Caco-2 (cell line): ENCODE data around the gene VLDLR. TPM values are rescaled to one million over a fixed set of nuclear protein-coding genes. Genes with fewer than 3 reads are reported as not detected.

Experiments
- BruUV-seq: library from RNA; stranded (reverse); fragments of 400-500 nt; replicated peaks from 2 replicates; lab custom pipeline; 2021; lab: Mats Ljungman, UMichigan
- CTCF ChIA-PET: fragments of 300-600 bp; sonication (Branson Sonifier 250); formaldehyde crosslinking; loops from one replicate; lab custom pipeline; 2022; ENCODE audit warnings: antibody characterized with exemption; lab: Charles Lee
- POLR2A ChIA-PET: fragments of 300-600 bp; sonication (Branson Sonifier 250); formaldehyde crosslinking; loops from one replicate; lab custom pipeline; 2022; ENCODE audit warnings: antibody characterized with exemption; lab: Charles Lee
- DNase-seq, 2 experiments: peaks; one replicate each; pipeline versions ENCODE4 v3.0.0 to v3.0.0-alpha.2; 2020 to 2022
- H3K27me3 ChIP-seq: replicated peaks from 2 replicates; pipeline ENCODE4 v1.6.0; 2011; ENCODE audit warnings: low read length; ENCODE audit not compliant: control insufficient read depth, insufficient read depth
- H3K36me3 ChIP-seq: 2 replicates; pipeline ENCODE4 v1.5.1; 2011; ENCODE audit warnings: low read length; ENCODE audit not compliant: control insufficient read depth, insufficient read depth
- H3K4me1 ChIP-seq: fragments of 250-450 bp; sonication (Bioruptor Pico); 2 replicates; pipeline ENCODE4 v1.5.1; 2020; ENCODE audit warnings: mild to moderate bottlenecking
- H3K4me3 ChIP-seq: 2 replicates; pipeline ENCODE4 v1.5.1; 2011; ENCODE audit warnings: low read depth, mild to moderate bottlenecking, control low read depth, low read length
- H3K9me3 ChIP-seq: fragments of 250-450 bp; sonication (Bioruptor Pico); 2 replicates; pipeline ENCODE4 v1.5.1; 2020; ENCODE audit warnings: mild to moderate bottlenecking, moderate library complexity
- H3K27ac Mint-ChIP-seq: one replicate; pipeline ENCODE4 v1.8.0; 2022; ENCODE audit warnings: mixed read lengths; ENCODE audit not compliant: unreplicated experiment
- H3K27me3 Mint-ChIP-seq: one replicate; pipeline ENCODE4 v1.8.0; 2022; ENCODE audit warnings: mixed read lengths; ENCODE audit not compliant: insufficient read depth, unreplicated experiment
- H3K36me3 Mint-ChIP-seq: one replicate; pipeline ENCODE4 v1.8.0; 2022; ENCODE audit warnings: mild to moderate bottlenecking, mixed read lengths; ENCODE audit not compliant: insufficient read depth, unreplicated experiment
- H3K4me1 Mint-ChIP-seq: one replicate; pipeline ENCODE4 v1.8.0; 2022; ENCODE audit warnings: low read depth, mixed read lengths; ENCODE audit not compliant: unreplicated experiment
- H3K4me3 Mint-ChIP-seq: one replicate; pipeline ENCODE4 v1.8.0; 2022; ENCODE audit warnings: mild to moderate bottlenecking, moderate library complexity, mixed read lengths; ENCODE audit not compliant: unreplicated experiment
- H3K9me3 Mint-ChIP-seq: one replicate; pipeline ENCODE4 v1.8.0; 2022; ENCODE audit warnings: mixed read lengths; ENCODE audit not compliant: unreplicated experiment
- CTCF ChIP-seq, 2 experiments: fragments of 200-600 bp in 1 of 2; IDR thresholded peaks; 1 replicate in 1 of 2; 2 replicates in 1 of 2; pipeline versions ENCODE4 v1.5.1 to v1.8.0; 2011 to 2022; ENCODE audit warnings: antibody characterized with exemption in 1 of 2, control low read depth in 1 of 2, inconsistent platforms in 1 of 2, low read depth in 1 of 2, low read length in 1 of 2, mild to moderate bottlenecking in 1 of 2, moderate library complexity in 1 of 2; ENCODE audit not compliant: insufficient read depth in 1 of 2, severe bottlenecking in 1 of 2, unreplicated experiment in 1 of 2
- intact Hi-C: fragments of 100-400 bp; cut with micrococcal nuclease; formaldehyde crosslinking; loops from one replicate; pipeline ENCODE4 v1.10.0; 2022; ENCODE audit not compliant: unreplicated experiment
- total RNA-seq: library from RNA; stranded (reverse); gene quantifications from 2 replicates; pipeline ENCODE4 v1.2.3, GENCODE V29; 2022

VLDLR gene
- total RNA-seq, 1 experiment from 2014 or later = 42.3 TPM

GRCh38 chr9:2645569-2645968 lies 24.0 kb downstream of the VLDLR start:
- Mint-ChIP-seq H3K36me3 (peaks cover 77% of the 10 kb centered on the region), H3K9me3 (no peaks in the 10 kb centered on the region), H3K27ac (no peak overlapping the region), H3K4me3 (no peak overlapping the region), H3K4me1 (peaks cover 2% of the 10 kb centered on the region), H3K27me3 (no peaks in the 10 kb centered on the region)
- no peaks in the 10 kb centered on the region for H3K9me3 ChIP-seq
- ChIA-PET CTCF (no interaction called here), POLR2A (no interaction called here)
- H3K27me3 ChIP-seq = no peaks in the 10 kb centered on the region
- no peak for TF ChIP-seq CTCF (IDR thresholded peaks at IDR 0.05; ENCODE audit: insufficient read depth in 1 of 2, low read depth in 1 of 2, low read length in 1 of 2, severe bottlenecking in 1 of 2, unreplicated experiment in 1 of 2)
- intact Hi-C loops = no loop called here
- H3K4me1 ChIP-seq = peaks cover 4% of the 10 kb centered on the region
- no peaks in the 10 kb centered on the region for H3K36me3 ChIP-seq
- DNase-seq = no peak
- no peak overlapping the region for H3K4me3 ChIP-seq
- no TSS peak for BruUV-seq

- DNase-seq = no peak
- Histone ChIP-seq H3K4me1 (no peaks in the 10 kb centered on the region), H3K9me3 (no peaks in the 10 kb centered on the region), H3K4me3 (no peak overlapping the region), H3K36me3 (no peaks in the 10 kb centered on the region), H3K27me3 (no peaks in the 10 kb centered on the region)
- no peak for TF ChIP-seq CTCF (IDR thresholded peaks at IDR 0.05; ENCODE audit: insufficient read depth in 1 of 2, low read depth in 1 of 2, low read length in 1 of 2, severe bottlenecking in 1 of 2, unreplicated experiment in 1 of 2)
- Mint-ChIP-seq H3K9me3 (no peaks in the 10 kb centered on the region), H3K27me3 (no peaks in the 10 kb centered on the region), H3K4me1 (no peaks in the 10 kb centered on the region), H3K27ac (no peak overlapping the region), H3K36me3 (peaks cover 50% of the 10 kb centered on the region), H3K4me3 (no peak overlapping the region)
- no TSS peak for BruUV-seq
- POLR2A ChIA-PET = no interaction called here
- CTCF ChIA-PET = no interaction called here
- intact Hi-C loops = no loop called here
Observed at GRCh38 chr9:2655411-2655901, 33.9 kb downstream of the VLDLR start.

GRCh38 chr9:2657427-2657826 lies 35.8 kb downstream of the VLDLR start:
- no peak overlapping the region for H3K4me3 Mint-ChIP-seq
- no peak overlapping the region for H3K27ac Mint-ChIP-seq
- no TSS peak for BruUV-seq
- no peaks in the 10 kb centered on the region for H3K4me1 Mint-ChIP-seq
- TF ChIP-seq CTCF (IDR thresholded peaks at IDR 0.05; ENCODE audit: insufficient read depth in 1 of 2, low read depth in 1 of 2, low read length in 1 of 2, severe bottlenecking in 1 of 2, unreplicated experiment in 1 of 2) = no peak
- no peaks in the 10 kb centered on the region for H3K9me3 ChIP-seq
- intact Hi-C loops = no loop called here
- no peaks in the 10 kb centered on the region for H3K36me3 ChIP-seq
- H3K36me3 Mint-ChIP-seq = peaks cover 33% of the 10 kb centered on the region
- POLR2A ChIA-PET = no interaction called here
- no peaks in the 10 kb centered on the region for H3K27me3 Mint-ChIP-seq
- CTCF ChIA-PET = no interaction called here
- no peaks in the 10 kb centered on the region for H3K4me1 ChIP-seq
- H3K27me3 ChIP-seq = no peaks in the 10 kb centered on the region
- no peaks in the 10 kb centered on the region for H3K9me3 Mint-ChIP-seq
- no peak overlapping the region for H3K4me3 ChIP-seq
- DNase-seq = no peak
